8988T (cell line): ENCODE results near the gene ARFRP1.

Source experiments
- DNase-seq: peaks from one replicate; pipeline ENCODE4 v3.0.0; 2011

The ARFRP1 gene

DNA sequence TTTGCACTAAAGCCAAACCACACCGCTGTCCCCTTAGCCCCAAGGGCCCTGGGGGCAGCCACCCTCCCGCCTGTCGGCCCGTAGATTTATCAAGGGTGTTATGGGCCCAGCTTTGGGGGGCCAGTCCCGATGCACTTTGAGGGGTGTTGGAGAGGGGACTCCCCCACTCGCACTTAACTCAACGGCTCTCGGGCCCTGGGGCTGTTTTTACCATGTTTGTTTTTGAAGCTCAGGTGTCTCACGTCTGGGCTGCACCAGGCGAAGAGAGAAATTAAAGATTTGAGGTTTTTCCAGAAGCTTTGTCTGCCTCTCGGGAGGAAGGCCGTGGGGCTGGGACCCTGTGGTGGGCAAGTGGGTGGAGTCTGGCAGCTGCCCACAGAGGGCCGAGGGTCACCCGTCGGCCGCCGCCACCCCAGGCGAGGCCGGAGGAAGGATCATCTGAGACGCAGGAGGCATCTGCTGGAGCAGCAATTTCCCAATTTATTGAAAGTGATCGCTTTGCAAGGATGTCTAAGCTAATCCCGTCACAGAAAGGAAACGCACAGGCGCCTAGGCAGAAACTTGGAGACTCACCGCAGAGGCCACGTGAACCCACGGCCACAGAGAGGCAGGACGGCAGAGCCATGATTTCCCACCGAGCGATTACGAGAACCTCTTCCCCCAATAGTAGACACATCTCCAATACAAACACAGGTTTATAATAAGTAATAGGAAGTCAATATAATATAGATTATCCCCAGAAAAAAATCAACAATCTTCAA is 35.6 kb upstream of the ARFRP1 start:
- peak; percentile 52 for DNase-seq

DNA sequence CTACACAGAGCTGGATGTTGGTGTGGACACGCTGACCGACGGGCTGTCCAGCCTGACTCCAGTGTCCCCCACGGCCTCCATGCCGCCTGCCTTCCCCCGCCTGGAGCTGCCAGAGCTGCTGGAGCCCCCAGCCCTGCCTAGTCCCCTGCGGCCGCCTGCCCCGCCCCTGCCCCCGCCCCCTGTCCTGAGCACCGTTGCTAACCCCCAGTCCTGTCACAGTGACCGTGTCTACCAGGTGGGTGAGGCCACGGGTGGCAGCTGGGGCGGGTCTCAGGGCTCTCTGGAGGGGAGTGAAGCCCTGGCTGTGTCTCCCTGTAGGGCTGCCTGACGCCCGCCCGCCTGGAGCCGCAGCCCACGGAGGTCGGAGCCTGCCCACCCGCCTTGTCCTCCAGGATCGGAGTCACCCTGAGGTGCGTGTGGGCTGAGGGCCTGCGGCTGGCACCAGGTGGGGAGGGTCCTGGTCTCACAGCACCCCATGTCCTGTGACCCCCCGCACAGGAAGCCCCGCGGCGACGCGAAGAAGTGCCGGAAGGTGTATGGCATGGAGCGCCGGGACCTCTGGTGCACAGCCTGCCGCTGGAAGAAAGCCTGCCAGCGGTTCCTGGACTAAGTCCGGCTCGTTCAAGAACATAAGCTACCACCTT is 34.7 kb upstream of the ARFRP1 start:
- peak; percentile 43 for DNase-seq

DNA sequence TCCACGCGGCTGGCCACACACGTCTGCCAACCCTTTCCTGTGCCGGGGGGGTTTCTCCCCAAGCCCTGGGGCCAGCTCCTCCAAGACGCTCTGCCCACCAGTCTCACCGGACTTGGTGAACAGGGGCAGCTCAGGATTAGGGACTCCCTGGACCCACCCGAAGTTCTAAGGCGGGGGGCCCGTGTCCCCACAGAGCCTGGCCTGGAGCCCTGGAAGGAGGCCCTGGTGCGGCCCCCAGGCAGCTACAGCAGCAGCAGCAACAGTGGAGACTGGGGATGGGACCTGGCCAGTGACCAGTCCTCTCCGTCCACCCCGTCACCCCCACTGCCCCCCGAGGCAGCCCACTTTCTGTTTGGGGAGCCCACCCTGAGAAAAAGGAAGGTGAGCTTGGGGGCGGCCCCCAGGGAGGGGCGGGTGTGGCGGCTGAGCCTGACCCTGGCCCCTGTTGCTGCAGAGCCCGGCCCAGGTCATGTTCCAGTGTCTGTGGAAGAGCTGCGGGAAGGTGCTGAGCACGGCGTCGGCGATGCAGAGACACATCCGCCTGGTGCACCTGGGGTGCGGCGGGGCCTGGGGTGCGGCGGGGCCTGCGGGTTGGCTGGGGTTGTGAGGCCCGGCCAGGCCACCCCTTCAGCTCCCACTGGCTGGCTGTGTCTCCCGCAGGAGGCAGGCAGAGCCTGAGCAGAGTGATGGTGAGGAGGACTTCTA is 34.1 kb upstream of the ARFRP1 start:
- DNase-seq: peak; percentile 43

DNA sequence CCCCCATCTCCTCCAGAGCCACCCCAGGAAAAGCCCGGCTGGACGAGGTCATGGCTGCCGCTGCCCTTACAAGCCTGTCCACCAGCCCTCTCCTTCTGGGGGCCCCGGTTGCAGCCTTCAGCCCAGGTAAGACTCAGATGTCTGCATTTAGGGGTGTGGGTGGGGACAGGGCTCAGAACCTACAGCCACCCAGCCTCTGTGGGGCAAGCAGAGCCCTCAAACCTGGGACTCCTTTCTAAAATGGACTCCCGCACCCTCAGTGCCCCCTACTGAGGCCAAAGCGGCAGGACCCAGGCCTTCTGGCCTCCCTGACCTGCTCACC is 33.5 kb upstream of the ARFRP1 start:
- no peak for DNase-seq

DNA sequence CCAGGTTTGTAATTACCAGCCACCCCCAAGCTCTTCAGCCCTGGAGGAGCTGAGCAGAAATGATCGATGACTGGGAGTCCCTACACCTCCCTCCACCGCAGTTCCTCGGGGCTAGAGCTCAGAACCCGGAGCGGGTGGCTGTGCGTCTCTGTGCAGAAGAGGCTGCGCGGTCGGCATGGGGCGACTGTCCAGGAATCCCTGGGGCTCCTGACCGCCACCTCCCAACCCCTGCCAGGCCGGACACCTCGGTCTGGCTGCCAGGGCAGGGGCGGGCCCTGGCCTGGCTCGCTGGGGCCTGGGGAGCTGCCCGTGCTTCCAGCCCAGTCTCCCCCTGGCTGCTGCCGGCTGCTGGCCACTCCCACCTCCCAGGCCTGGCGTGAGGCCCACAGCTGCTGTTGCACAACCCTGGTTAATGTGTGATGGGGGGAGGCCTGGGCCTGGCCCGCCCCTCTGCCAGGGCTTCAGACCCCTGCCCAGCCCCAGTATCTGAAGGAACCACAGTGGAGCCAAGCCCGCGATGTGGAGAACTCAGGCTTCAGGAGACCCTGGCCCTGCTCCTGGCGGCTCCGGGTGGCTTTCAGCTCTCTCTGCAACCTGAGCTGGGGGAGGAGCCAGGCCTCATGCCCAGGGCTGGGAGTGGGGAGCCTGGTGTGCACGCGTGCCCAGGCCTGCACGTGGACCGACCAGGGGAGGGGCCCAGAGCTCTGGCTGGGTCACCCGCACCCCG is 33.0 kb upstream of the ARFRP1 start:
- DNase-seq: peak; percentile 100

DNA sequence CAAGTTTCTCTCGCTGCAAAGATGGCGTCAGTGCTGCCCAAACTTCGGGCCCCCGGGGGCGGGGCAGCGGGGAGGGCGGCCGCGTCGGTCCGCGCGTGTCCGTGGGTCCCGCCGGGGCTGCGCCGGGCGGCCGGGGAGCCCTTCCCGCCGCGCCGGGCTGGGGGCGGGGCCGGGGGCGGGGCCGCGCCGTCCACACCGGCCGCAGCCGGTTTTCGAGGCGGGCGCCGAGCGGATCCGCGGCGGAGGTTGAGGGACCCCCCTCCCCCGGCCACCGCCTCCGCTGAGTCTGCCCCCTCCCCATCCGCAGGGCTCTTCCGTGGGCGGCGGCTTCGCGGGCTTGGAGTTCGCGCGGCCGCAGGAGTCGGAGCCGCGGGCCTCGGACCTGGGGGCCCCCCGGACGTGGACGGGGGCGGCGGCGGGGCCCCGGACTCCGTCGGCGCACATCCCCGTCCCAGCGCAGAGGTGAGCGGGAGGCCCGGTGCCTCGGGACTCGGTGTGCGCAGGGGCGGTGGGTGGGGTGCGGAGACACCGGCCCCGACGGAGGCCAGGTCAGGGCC is 32.4 kb upstream of the ARFRP1 start:
- DNase-seq: peak; percentile 91

DNA sequence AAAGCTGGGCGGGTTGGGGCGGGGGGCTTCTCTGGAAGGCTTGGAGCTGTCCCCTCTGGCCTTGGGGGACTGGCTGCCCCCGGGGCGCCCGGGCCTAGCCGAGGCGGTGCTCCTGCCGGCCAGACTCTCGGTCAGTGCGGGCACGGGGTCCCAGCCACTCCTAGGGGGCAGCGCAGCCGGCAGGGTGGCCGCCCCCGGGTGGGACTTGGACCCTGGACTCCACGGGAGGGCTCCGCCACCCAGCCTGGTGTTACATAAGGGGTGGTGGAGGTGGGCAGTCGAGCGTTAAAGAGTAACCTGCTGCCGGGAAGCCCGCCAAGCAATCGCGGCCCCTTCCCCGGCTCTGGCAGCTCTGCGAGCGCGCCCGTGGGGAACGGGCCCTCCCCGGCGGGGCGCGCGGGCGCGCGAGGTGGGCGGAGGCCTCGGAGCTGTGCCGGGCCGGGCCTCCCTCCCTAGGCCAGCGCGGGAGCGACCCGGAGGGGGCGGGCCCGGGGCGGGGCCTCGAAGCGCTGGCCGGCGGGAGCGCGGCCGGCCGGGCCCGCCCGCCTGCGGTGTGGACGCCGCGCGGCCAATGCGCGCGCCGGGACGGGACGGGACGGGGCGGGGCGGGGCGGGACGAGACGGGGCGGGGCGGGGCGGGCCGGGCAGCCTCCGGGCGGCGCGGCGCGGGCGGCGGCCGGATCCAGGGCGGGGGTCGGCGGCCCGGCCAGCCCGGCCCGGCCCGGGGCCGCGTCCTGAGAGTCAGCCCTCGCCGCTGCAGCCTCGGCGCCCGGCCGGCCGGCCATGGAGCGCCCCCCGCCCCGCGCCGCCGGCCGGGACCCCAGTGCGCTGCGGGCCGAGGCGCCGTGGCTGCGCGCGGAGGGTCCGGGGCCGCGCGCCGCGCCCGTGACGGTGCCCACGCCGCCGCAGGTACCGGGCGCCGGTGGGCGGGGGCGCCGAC is 31.6 kb upstream of the ARFRP1 start, which contains the start of gene SLC2A4RG:
Gene SLC2A4RG (plus strand): TSS at position 647 of the 940 bp plus-strand sequence. CDS start 137 bp downstream, at position 784.
- DNase-seq: peak; percentile 100

DNA sequence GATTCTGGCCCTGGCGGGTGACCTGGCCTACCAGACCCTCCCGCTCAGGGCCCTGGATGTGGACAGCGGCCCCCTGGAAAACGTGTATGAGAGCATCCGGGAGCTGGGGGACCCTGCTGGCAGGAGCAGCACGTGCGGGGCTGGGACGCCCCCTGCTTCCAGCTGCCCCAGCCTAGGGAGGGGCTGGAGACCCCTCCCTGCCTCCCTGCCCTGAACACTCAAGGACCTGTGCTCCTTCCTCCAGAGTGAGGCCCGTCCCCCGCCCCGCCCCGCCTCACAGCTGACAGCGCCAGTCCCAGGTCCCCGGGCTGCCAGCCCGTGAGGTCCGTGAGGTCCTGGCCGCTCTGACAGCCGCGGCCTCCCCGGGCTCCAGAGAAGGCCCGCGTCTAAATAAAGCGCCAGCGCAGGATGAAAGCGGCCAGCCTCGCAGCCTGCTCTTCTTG is 30.9 kb upstream of the ARFRP1 start:
- DNase-seq: peak; percentile 83

DNA sequence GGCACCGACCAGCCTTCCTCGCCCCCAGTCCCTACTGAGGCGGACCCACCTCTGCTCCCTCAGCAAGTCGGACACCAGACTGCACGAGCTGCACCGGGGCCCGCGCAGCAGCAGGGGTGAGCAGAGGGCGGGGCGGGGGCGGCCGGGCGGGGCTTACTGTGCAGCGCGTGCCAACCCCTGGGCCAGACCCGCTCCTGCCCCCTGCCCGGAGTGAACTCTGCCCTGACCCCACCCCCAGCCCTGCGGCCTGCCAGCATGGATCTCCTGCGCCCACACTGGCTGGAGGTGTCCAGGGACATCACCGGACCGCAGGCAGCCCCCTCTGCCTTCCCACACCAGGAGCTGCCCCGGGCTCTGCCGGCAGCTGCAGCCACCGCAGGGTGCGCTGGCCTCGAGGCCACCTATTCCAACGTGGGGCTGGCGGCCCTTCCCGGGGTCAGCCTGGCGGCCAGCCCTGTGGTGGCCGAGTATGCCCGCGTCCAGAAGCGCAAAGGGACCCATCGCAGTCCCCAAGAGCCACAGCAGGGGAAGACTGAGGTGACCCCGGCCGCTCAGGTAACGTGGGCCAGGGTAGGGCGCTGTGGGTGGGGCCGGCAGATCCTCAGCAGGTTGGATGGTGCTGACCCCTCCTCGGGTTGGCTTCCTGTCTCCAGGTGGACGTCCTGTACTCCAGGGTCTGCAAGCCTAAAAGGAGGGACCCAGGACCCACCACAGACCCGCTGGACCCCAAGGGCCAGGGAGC is 30.3 kb upstream of the ARFRP1 start:
- peak; percentile 63 for DNase-seq

DNA sequence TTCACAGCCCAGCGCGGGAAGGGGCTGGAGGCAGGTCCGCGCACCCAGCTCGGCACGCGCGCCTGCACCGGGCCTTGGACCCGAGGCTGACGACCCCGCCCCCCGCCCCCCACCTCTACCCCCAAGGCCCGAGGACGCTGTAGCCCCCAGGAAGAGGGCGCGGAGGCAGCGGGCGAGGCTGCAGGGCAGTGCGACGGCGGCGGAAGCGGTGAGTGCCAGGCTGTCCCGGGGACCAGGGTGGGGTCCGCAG is 29.8 kb upstream of the ARFRP1 start:
- DNase-seq: no peak

DNA sequence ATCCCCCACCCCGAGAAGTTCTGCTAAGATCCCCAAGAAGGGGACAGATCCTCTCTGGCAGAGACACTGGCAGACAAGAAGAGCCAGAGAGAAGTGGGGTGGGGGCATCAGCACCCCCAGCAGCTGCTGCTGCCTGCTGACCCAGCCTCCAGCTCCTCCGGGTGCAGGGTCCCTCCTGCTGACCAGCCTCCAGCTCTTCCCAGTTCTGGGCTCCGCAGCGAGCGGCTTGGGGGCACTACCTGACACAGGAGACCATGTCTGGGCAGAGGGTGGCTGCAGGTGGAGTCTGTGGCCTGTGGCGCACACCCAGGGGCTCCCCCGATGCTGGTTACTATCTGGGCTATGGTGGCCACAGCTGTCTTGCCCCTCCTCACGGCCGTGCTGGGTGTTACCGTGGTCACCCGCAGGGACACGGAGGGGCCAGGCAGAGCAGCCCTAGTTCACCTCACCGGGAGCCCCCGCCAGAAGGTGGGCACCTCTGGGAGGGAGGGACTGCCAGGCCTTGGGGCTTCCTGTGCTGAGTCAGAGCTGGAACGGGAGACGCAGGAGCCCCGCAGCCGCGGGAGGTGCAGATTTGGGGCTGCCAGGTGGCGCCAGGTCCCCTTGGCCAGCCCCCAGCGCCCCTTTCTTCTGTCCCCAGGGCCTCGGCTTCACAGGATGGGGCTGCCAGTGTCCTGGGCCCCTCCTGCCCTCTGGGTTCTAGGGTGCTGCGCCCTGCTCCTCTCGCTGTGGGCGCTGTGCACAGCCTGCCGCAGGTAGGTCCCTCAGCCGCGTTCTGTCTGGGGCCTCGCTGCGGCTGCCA is 29.3 kb upstream of the ARFRP1 start:
- DNase-seq: peak; percentile 77

DNA sequence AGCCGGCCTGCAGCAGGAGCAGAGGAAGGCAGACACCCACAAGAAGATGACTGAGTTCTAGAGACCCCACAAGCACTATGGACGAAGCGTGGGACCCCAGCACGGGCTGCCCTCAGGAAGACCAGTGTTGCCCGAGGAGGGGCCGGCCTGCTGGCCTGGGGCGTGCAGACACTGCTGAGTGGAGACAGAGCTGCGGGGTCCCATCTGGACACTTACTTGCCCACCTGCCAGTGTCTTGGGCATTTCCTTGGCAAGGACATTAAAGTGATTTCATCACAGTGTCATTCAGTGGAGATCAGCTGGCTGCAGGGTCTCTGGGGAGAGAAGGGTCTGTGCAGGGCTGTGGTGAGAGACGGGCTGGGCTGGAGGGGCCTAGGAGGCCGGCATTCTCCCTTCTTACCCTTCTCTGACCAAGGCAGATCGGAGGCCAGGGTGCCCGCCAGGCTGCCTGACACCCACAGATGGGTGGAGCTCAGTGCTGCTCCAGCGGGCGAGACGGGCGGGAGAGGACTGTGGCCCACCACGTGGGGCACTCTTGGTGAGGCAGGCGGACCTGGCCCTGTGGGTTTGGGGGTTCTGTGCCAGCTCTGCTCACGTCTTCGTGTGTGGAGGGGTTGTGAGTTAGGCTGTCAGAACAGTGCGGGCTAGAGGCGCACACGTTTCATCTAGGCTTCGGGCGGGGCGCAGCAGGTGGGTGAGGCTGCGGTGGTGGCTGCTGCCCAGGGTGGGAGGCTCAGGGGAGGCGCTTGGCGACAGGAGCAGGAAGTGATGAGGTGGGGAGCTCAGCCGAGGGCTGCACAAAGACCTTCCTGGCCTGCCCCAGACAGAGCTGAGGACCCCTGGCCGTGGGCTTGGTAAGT is 28.3 kb upstream of the ARFRP1 start, which contains the start of gene LIME1:
Gene LIME1 (plus strand): TSS at position 806 of the 860 bp plus-strand sequence. CDS start 886 bp downstream, outside the sequence.
- DNase-seq: peak; percentile 81

DNA sequence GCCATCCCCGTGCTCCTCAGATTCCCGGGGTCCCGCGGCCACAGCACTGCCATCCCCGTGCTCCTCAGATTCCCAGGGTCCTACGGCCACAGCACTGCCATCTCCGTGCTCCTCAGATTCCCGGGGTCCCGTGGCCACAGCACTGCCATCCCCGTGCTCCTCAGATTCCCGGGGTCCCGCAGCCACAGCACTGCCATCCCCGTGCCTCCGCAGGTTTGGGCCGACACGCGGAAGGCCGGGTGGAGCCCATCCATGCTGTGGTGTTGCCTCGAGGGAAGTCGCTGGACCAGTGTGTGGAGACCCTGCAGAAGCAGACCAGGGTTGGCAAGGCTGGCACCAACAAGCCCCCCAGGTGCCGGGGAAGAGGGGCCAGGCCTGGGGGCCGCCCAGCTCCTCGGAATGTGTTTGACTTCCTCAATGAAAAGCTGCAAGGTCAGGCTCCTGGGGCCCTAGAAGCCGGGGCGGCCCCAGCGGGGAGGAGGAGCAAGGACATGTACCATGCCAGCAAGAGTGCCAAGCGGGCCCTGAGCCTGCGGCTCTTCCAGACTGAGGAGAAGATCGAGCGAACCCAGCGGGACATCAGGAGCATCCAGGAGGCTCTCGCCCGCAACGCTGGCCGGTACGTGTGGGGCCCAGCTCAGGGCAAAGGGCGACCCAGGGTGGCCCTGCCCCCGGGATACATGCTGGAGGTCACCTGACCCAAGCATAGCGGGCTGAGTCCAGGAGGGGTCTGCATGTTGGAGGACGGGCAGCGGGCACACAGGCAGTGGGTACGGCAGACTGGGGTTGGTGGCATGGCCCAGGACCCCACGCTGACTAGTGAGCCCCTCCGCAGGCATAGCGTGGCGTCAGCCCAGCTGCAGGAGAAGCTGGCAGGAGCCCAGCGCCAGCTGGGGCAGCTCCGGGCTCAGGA is 27.4 kb upstream of the ARFRP1 start:
- peak; percentile 58 for DNase-seq

DNA sequence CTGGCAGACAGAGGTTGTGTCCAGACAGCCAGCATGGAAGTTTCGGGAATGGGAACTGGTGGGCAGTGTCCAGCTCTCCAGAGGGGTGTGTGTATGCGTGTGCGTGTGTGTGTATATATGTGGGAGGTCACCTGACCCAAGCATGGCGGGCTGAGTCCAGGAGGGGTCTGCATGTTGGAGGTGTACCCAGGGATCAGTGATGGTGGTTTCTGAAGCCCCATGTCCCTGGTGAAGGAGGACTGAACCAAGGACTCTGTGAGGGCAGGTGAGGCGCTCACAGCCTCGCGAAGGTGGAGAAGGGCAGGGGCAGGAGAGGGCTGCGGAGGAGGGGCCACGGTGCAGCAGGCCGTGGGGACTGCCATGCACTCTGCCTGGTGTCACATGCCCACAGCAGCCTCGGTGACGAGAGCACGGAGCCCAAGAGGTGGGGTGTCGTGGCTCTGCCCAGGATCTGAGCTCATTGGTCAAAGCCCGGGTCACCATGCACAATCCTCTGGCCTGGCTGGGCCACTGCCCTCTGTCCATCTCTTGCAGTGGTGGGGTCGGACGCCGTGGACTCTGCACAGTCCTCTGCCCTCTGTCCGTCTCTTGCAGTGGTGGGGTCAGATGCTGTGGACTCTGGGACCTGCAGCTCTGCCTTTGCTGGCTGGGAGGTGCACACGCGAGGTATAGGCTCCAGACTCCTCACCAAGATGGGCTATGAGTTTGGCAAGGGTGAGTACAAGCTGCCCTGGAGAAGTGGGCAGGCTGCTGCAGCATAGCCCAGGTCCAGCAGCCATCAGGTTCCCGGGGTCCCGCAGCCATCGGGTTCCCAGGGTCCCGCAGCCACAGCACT is 26.6 kb upstream of the ARFRP1 start:
- peak; percentile 33 for DNase-seq

DNA sequence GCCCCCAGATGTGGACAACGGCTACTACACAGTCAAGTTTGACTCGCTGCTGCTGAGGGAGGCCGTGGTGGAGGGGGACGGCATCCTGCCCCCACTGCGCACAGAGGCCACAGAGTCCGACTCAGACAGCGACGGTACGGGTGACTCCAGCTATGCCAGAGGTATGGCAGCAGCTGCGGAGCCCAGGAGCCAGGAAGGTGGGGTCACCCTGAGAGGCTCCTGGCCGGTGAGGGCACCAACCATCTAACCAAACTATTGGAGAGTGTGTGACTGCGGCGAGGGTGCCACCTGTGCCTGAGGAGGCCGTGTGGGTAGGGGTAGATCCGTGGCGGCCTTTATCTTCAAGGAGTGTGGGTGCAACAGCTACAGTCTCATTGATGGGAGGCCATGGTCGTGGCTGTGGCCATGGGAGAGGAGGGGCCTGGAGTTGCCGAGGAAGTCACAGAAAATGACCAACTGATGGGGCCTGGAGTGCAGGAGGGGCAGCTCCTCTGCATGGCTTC is 25.9 kb upstream of the ARFRP1 start:
- DNase-seq: no peak

DNA sequence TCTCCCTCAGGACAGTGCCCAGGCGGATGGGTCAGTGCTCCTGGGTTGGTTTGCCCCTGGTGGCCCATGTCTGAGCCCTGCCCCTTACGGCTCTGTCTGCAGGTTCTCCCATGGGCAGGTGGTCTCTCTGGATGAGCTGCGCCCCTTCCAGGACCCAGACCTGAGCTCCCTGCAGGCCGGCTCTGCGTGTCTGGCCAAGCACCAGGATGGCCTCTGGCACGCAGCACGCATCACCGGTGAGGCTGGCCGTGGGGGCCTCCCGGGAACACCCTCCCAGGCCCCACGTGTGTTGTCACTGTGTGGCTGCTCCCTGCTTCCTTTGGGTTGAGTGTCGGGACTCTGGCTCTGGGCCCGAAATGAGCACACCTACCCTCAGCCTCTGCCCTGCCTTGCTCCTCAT is 25.3 kb upstream of the ARFRP1 start:
- DNase-seq: no peak
